TTC549 (cell line): ENCODE measurements around the gene RCOR1.

Source experiments
- FAIRE-seq: peaks from 2 replicates; lab custom pipeline; 2012; peaks lifted over from hg19 to GRCh38; lab: Jason Lieb, UNC

The RCOR1 gene

GRCh38 chr14:102683399-102684297 lies 91.2 kb downstream of the RCOR1 start:
- no peak for FAIRE-seq

- no peak for FAIRE-seq
Observed at GRCh38 chr14:102684298-102684663, 91.8 kb downstream of the RCOR1 start.

GRCh38 chr14:102686196-102686801 lies 93.8 kb downstream of the RCOR1 start:
- no peak for FAIRE-seq

- FAIRE-seq = no peak
Observed at GRCh38 chr14:102688290-102688689, 95.8 kb downstream of the RCOR1 start.

GRCh38 chr14:102690509-102691286 lies 98.2 kb downstream of the RCOR1 start:
- FAIRE-seq = no peak

GRCh38 chr14:102691763-102692162 lies 99.3 kb downstream of the RCOR1 start:
- no peak for FAIRE-seq

- no peak for FAIRE-seq
Observed at GRCh38 chr14:102692334-102692733, 99.9 kb downstream of the RCOR1 start.

GRCh38 chr14:102693006-102693755 lies 100.7 kb downstream of the RCOR1 start:
- FAIRE-seq = no peak

GRCh38 chr14:102694530-102695166 lies 102.2 kb downstream of the RCOR1 start:
- FAIRE-seq = peak; percentile 88

- no peak for FAIRE-seq
Observed at GRCh38 chr14:102695167-102695555, 102.7 kb downstream of the RCOR1 start.

GRCh38 chr14:102696332-102696731 lies 103.9 kb downstream of the RCOR1 start:
- FAIRE-seq = no peak

GRCh38 chr14:102696856-102697495 lies 104.5 kb downstream of the RCOR1 start:
- FAIRE-seq = no peak

GRCh38 chr14:102697501-102697900 lies 105.1 kb downstream of the RCOR1 start:
- no peak for FAIRE-seq

GRCh38 chr14:102699416-102700110 lies 107.1 kb downstream of the RCOR1 start:
- no peak for FAIRE-seq

- no peak for FAIRE-seq
Observed at GRCh38 chr14:102708494-102708893, 116.0 kb downstream of the RCOR1 start.

GRCh38 chr14:102711207-102711606 lies 118.8 kb downstream of the RCOR1 start:
- no peak for FAIRE-seq

GRCh38 chr14:102711946-102712345 lies 119.5 kb downstream of the RCOR1 start:
- FAIRE-seq = no peak

GRCh38 chr14:102717276-102717675 lies 124.8 kb downstream of the RCOR1 start:
- FAIRE-seq = no peak

- no peak for FAIRE-seq
Observed at GRCh38 chr14:102722646-102723045, 130.2 kb downstream of the RCOR1 start.

- FAIRE-seq = no peak
Observed at GRCh38 chr14:102723650-102724049, 131.2 kb downstream of the RCOR1 start.
